Endothelial cell of umbilical vein (primary cell): ENCODE results near the gene ABLIM1.

Experiments
- CTCF ChIP-seq, 2 donors: IDR thresholded peaks; 1 replicate in 1 of 2; 2 replicates in 1 of 2; pipeline ENCODE4 v1.5.1; 2011; ENCODE audit warnings: low read length in 2 of 2, mild to moderate bottlenecking in 2 of 2, moderate library complexity in 2 of 2, control low read depth in 1 of 2, inconsistent platforms in 1 of 2, low read depth in 1 of 2; ENCODE audit not compliant: insufficient read depth in 1 of 2; ENCODE audit errors: extremely low read depth in 1 of 2
- POLR2A ChIP-seq: IDR thresholded peaks from 2 replicates; pipeline ENCODE4 v1.6.1; 2012; ENCODE audit warnings: low read depth, mild to moderate bottlenecking, control low read depth, low read length
- POLR2AphosphoS5 ChIP-seq: IDR thresholded peaks from 2 replicates; pipeline ENCODE4 v1.6.1; 2012; ENCODE audit warnings: low read depth, mild to moderate bottlenecking, control low read depth, low read length, moderate library complexity; ENCODE audit not compliant: insufficient read depth
- TF ChIP-seq, protein P1 (sequence below): IDR thresholded peaks from 2 replicates; pipeline ENCODE4 v1.6.1; 2011; ENCODE audit not compliant: insufficient read depth, insufficient read length

DNA sequence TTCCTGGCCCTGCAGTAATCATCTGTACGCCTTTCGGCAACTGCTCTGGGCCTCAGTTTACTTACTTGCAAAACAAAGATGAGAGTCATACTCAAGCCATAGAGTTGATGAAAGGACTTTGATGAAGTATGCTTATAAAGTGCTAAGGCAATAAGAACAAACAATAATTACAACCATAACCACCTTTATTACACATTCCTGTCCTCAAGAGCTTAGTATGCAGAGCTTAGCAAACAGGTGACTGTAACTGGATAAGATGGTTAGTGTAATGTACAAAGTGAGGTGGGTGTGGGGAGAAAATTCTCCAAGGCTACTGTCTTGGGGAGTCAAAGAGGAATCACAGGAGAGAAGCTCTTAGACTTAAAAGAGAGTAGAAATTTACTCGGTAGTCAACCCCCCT lies 136.8 kb downstream of the ABLIM1 start:
- TF ChIP-seq CTCF (IDR thresholded peaks at IDR 0.05; ENCODE audit: extremely low read depth in 1 of 2, insufficient read depth in 1 of 2, low read depth in 1 of 2, low read length in 2 of 2) (no peak), POLR2A (no peak), POLR2AphosphoS5 (no peak)
- TF ChIP-seq, protein P1, sequence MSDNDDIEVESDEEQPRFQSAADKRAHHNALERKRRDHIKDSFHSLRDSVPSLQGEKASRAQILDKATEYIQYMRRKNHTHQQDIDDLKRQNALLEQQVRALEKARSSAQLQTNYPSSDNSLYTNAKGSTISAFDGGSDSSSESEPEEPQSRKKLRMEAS: no peak
